ENCODE data around the gene MARVELD1. TPM values are rescaled to one million over a fixed set of nuclear protein-coding genes. Genes with fewer than 3 reads are reported as not detected.
A peak's percentile ranks its signal among the peaks of the same experiment; 100 is the strongest.

The MARVELD1 gene
- total and polyA plus RNA-seq, 2 of the 13 experiments (the other 11 are each of a cell fraction or from before 2014, with no cell fraction given): not detected

GRCh38 chr10:97686962-97687784, 26.4 kb upstream of the MARVELD1 start, which contains the start of gene AVPI1 (continued):
- TF ChIP-seq SRSF1 (optimal IDR thresholded peaks at IDR 0.05; ENCODE audit: low read depth, low read length): no peak
- TF ChIP-seq SATB2 (CRISPR knock-in tag; IDR thresholded peaks at IDR 0.05): peak; percentile 46; the same call in 1 of the 2 replicates
- peak; percentile 66 for TF ChIP-seq HBP1 (CRISPR knock-in tag; IDR thresholded peaks at IDR 0.05; ENCODE audit: low read depth)
- TF ChIP-seq XRCC5 (optimal IDR thresholded peaks at IDR 0.05; ENCODE audit: low read length): peak; percentile 75
- peak; percentile 71; the same call in 1 of the 2 replicates for TF ChIP-seq KDM4B (CRISPR knock-in tag; IDR thresholded peaks at IDR 0.05)
- TF ChIP-seq ELK4 (CRISPR knock-in tag; IDR thresholded peaks at IDR 0.05; ENCODE audit: borderline replicate concordance): no peak
- TF ChIP-seq HOXD1 (CRISPR knock-in tag; IDR thresholded peaks at IDR 0.05): peak; percentile 83
- TF ChIP-seq MAFF (IDR thresholded peaks at IDR 0.05; ENCODE audit: low read depth, low read length): no peak
- peak; percentile 90 for TF ChIP-seq PAXIP1 (CRISPR knock-in tag; conservative IDR thresholded peaks at IDR 0.05)
- no peak; the same call in 1 of the 2 replicates for TF ChIP-seq DZIP1 (CRISPR knock-in tag; IDR thresholded peaks at IDR 0.05)
- no peak for TF ChIP-seq PBX3 (CRISPR knock-in tag; IDR thresholded peaks at IDR 0.05; ENCODE audit: borderline replicate concordance)
- 0 out of 2 replicates have a peak, but pooled peaks have one; percentile 52 for TF ChIP-seq ZNF251 (CRISPR knock-in tag; IDR thresholded peaks at IDR 0.05)
- peak; percentile 84 for TF ChIP-seq MAZ (IDR thresholded peaks at IDR 0.05; ENCODE audit: borderline replicate concordance, low read depth, low read length)
- peak; percentile 93; the same call in 1 of the 2 replicates for TF ChIP-seq MAZ (CRISPR knock-in tag; IDR thresholded peaks at IDR 0.05; ENCODE audit: low read depth)
- TF ChIP-seq IKZF4 (CRISPR knock-in tag; IDR thresholded peaks at IDR 0.05; ENCODE audit: borderline replicate concordance, low read depth, not compliant biosample characterization): peak; percentile 47
- TF ChIP-seq NPAS2 (CRISPR knock-in tag; IDR thresholded peaks at IDR 0.05; ENCODE audit: borderline replicate concordance): peak; percentile 94; the same call in 1 of the 2 replicates
- peak; percentile 86 for TF ChIP-seq ZNF746 (CRISPR knock-in tag; IDR thresholded peaks at IDR 0.05)
- TF ChIP-seq ZNF205 (CRISPR knock-in tag; IDR thresholded peaks at IDR 0.05): no peak; the same call in 1 of the 2 replicates

All from HepG2 (cell line).